ENCODE data around the gene NIBAN1.
"Not testable (repeated sequence)": the region's sequence is repeated elsewhere in the genome, so short reads cannot be mapped to it uniquely, and the experiment has no call there.

Gene NIBAN1

GRCh38 chr1:184973272-184974055, 844 bp downstream of the NIBAN1 start:
- peak in 1 of 2 experiments; percentile 69 for DNase-seq

- peak in 1 of 2 experiments; percentile 72 for DNase-seq
Observed at GRCh38 chr1:184972315-184973055, 1.8 kb downstream of the NIBAN1 start.

GRCh38 chr1:184971522-184972265, 2.6 kb downstream of the NIBAN1 start:
- DNase-seq, result no peak

- no peak for DNase-seq
Observed at GRCh38 chr1:184970691-184971161, 3.6 kb downstream of the NIBAN1 start.

DNA sequence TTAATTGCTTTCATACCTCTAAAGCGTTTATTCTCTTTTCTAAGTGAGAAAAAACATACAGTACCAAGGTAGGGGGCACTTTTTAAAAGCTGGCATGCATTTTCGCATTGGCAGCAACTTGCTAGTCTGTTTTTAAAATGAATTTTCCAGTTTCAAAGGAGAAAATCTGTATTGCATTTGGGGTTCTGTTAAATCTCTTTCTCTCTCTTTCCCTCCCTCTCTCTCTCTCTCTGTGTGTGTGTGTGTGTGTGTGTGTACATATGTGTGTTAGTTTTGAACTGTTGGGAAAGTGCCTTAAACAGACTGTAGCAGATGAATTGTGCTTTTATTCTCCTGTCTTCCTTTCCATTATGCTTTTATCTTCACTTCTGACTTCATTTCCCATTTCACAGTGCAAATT, 7.3 kb downstream of the NIBAN1 start:
- DNase-seq, result no peak

- DNase-seq, result no peak
Observed at GRCh38 chr1:184965944-184966860, 8.1 kb downstream of the NIBAN1 start.

- no peak for DNase-seq
Observed at GRCh38 chr1:184965439-184965838, 8.9 kb downstream of the NIBAN1 start.

DNA sequence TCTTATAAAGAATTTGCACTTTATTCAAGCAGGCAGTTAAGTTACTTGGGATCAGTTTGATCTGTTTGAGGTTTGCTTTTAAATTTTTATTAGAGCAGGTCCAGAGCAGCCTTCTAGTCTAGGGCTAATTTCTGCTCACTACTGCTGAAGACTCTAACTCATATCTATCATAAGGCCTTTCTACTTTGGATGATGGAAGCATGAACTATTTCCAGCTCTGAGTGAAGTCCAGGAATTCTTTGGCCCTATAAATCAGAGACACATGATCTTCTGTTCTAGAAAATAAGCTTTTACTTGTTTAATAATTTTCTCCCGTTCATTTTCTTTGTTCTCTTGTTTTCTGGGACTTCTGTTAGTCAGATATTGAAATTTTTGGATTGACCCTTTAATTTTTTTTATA, 14.7 kb downstream of the NIBAN1 start:
- DNase-seq, result no peak

DNA sequence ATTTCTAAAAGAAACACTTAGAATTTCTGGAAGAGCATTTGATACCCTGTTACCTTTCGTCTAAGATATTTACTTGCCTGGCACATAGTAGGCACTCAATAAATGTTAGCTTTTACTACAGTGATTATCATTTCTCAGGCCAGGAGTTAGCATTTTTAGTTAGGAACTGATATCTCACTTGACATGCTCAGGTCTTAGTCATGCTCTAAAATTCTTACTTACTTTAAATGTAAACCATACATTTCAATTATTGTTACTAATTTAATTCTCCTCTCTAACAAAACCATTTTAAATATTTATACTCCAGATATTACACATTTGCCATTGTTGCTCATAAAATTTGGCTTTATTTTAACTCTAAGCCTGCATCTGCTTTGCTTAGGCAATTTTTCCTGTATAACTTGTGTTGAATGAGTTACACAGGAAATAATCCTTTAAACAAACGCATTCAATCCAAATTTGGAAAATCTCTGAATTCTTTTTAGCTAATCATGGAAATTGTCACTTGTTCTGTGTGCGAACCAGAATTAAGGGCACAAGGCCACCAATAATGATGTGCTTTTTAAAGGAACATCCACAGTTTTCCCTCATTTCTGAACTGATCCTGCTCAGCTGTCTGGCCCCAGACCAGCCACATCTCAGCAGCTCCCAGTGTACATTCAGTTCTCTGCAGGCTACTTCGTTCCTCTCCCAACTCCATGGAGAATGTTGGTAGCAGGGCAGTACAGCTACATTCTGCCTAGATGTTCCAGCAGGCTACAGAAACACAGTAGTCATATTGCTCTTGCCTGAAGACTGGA, 15.6 kb downstream of the NIBAN1 start:
- no peak for DNase-seq

GRCh38 chr1:184957901-184958300, 16.4 kb downstream of the NIBAN1 start:
- not testable (repeated sequence) for DNase-seq

DNA sequence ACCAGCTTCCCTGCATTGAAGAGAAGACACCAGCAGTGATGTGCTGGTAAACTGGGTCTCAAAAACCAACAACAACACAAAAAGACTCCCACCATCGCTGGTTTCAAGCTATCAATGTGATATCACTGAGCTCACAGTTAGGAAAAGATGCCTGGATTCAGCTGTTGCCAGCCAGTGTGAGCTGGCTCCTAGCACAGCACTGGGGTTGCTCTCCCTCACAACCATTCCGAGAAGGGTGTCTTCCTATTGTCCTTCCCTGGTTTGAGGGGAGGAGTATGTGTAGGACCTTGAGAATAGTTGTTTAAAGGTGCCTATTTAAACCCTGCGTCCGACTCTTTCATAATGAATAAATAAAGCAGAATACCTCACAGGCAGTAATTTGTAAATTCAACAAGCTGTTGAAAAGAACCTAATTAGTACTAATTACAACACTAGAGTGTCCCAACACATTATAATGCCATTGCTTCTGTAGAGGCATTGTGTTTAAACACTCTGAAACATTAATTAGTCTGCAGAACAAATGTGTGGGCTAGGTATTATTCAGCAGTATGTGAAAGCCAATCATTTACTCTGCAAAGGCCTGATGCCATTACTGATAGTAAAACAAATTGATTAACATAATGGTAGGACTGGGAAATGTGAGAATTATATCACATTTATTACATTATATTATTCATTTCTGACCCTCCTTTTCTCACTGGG, 17.2 kb downstream of the NIBAN1 start:
- no peak for DNase-seq

DNA sequence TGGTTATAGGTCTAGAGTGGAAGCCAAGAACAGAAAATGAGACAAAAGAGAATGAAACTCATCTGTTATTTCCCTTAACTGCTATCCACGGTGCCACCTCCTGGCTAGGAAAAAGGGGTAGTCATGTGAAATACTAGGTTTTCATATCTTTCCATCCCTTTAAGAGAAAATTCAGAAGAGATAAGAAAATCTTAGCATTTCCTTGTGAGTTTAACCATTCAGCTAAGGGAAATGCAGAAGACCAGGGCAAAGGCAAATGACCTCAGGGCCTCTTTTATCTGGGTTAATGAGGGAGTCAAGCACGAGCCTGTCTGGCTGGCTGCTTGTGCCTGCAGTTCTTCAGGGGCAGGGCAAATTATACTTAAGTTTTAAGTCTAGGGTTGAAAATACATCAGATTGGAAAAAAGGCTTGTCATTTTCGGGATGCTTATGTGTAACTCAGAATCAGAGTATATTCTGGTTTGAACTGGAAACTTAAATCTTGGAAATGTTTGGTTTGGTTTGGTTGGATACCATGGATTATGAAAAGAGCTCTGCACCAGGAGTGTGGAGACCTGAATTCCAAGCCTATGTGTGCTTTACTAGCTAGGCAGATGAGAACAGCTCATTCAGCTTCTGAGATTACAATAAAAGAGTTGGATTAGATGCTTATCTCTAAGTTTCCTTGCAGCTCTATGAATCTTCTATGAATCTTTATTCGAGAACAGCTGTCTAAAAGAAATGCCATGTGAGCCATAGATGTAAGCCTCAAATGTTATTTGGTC, 19.9 kb downstream of the NIBAN1 start:
- DNase-seq, result no peak

- no peak for DNase-seq
Observed at GRCh38 chr1:184953600-184954219, 20.6 kb downstream of the NIBAN1 start.

GRCh38 chr1:184952428-184952827, 21.9 kb downstream of the NIBAN1 start:
- DNase-seq, result no peak

DNA sequence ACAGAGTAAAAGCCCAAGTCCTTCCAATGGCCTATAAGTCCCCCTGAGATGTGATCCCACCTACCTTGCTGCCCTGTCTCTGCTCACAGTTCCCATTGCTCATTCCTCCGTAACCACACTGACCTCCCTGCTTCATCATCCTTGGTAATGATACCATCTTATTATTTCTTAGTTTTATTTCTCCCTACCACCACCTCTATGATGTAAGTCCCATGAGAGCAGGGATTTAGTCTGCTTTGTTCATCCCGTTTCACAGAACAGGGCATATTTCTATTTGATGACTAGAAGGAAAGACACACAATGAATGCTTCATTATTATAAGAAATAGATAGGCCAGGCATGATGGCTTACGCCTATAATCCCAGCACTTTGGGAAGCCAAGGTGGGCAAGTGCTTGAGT, 22.5 kb downstream of the NIBAN1 start:
- no peak for DNase-seq

- DNase-seq, result no peak
Observed at GRCh38 chr1:184950906-184951305, 23.4 kb downstream of the NIBAN1 start.

DNA sequence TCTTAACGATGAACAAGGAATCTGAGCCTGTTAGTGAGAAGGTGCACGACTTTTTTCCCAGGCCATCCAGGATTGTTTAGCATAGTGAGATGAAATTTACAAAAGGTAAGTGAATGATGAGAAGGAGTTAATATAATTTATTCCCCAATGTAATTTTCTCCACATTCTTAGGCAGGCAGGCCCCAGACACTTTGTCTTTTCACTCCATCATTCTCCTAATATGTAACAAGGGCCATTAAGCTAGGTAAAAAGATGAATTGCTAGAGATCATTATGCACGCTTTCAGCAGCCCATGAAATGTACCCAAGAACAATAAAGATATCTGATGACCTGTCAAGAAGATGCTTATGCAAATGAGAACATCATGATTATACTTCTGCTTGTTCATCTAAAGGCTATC, 24.1 kb downstream of the NIBAN1 start:
- DNase-seq, result no peak

DNA sequence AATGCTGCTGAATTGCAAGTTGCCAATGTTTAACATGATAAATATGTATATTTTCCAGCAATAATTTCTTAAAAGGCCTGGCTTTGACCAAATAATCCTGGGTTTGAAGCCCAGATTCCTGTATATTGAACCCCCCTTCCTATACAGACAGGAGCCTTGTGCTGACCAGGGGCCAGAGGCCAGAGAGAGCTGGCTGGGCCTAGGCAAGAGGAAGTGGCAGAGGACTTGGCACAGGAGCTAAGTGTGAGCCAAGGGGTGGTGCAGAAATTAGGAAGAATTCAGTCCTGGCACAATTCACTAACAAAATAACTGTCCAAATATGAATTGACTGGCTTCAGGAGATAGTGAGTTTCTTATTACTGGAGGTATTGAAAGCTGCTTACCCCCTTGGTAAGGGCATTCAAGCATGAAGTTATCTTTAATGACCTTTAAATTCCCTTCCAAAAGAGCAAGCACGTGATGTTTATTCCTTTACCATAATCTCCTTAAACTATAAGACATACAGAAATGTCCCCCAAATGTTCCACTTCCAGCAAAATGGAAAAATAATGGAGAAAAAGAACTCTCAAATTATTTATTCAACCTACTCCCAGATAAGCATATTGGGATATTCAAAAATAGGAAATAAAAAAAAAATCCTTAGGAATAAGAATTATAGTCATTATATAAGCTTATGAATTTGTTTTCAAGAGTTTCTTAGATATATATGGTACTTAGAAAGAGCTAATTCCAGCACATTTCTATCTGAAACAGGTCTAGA, 26.6 kb downstream of the NIBAN1 start:
- DNase-seq, result no peak
